ENCODE measurements around the gene MAGI2.

DNA sequence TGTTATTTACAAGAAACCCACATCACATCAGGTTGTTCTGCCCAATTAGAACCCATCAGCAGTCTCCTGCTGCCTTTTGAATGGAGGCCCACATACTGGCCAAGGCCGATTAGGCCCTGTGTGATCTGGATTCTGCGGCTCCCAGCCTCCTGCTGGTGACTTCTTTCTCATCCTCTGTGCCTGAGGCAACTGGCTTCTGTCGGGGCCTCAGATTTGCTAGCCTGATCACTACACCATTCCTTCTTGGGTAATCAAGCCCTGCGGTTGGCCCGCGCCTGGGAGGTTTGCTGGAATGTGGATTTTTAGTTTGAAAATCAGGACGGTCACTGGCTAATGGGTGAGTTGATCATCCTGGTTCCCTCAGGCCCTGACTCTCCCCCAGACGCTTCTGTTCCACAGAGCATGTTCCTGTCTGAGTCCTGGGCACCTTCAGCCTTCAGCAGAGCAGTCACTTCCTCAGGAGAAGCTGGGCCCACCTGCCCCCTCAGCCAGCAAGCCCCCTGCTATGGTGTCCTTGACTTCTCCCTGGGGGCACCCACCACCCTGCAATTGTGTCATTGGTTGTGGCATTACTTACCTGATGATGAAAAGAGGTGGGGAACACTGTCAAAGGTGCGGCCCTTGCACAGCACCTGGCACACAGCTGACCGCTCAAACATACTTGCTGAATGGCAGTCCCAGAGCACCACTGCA lies 1447.3 kb downstream of the MAGI2 start:
- TF ChIP-seq, protein P1, sequence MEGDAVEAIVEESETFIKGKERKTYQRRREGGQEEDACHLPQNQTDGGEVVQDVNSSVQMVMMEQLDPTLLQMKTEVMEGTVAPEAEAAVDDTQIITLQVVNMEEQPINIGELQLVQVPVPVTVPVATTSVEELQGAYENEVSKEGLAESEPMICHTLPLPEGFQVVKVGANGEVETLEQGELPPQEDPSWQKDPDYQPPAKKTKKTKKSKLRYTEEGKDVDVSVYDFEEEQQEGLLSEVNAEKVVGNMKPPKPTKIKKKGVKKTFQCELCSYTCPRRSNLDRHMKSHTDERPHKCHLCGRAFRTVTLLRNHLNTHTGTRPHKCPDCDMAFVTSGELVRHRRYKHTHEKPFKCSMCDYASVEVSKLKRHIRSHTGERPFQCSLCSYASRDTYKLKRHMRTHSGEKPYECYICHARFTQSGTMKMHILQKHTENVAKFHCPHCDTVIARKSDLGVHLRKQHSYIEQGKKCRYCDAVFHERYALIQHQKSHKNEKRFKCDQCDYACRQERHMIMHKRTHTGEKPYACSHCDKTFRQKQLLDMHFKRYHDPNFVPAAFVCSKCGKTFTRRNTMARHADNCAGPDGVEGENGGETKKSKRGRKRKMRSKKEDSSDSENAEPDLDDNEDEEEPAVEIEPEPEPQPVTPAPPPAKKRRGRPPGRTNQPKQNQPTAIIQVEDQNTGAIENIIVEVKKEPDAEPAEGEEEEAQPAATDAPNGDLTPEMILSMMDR (IDR thresholded peaks at IDR 0.05; ENCODE audit: borderline replicate concordance, extremely low read depth, low read length, poor library complexity, severe bottlenecking) = no peak
- TF ChIP-seq EZH2 (IDR thresholded peaks at IDR 0.05; ENCODE audit: borderline replicate concordance, low read depth, low read length, severe bottlenecking) = no peak

Data from DND-41 (cell line).